ENCODE data around the gene PCBD1.

PCBD1 gene

DNA sequence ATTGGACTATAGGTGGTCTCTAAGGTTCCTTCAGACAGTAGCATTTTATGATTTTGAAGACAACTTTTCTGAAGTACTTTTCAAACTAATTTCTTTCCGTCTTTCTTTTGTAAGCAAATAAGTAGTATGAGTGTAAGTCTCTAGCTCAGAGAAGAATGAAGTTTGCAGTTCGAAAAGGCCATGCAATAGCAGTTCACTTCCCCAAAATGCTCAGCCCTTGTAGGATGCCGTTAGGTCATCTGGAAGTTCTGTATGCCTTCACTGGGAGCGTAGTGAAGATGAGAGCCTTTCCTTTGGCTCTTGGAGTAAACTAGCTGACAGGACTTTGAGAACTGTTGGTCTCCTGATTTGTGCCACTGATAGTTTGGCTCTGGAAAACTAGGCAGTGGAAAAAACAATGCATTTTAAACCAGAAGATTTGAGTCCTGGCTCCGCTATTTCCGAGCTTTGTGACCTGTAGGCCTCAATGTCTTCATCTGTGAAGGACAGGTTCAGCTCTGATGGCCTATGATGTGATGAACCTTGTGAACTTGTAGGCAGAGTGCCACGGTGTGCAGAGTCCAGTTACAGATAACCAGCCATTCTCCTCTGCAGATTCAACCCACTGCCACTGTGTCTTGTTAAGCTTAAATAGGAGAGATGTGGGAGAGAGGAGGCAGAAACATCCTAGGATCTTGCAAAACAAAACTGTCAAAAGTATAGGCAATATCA lies 53.8 kb downstream of the PCBD1 start:
- Mint-ChIP-seq H3K27me3 (ENCODE audit: low read depth, poor library complexity) (no peaks in the 10 kb centered on the region), H3K4me1 (peaks cover 14% of the 10 kb centered on the region), H3K36me3 (ENCODE audit: low read depth) (peaks cover 62% of the 10 kb centered on the region), H3K27ac (no peak overlapping the region), H3K4me3 (no peak overlapping the region), H3K9me3 (peaks cover 8% of the 10 kb centered on the region)
- DNase-seq: no peak
- TF ChIP-seq CTCF (IDR thresholded peaks at IDR 0.05): no peak

DNA sequence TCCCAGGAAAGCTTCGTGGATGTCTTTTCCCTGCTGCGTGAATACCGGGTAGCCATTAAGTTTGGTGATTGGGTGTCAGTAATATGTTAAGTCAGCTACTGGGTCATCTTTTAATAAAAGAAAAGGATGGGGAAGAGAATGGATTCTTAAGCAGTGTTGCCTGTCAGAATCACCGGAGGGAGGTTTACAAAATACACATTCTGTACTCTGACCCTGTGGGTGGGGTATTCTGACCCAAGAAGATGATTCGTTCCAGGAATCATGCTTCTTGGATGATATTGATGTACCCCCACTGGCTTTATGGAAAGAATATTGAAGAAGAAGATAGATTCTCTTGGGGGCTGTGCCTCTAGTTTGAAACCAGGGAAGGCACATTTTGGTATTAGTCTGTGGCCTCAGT lies 54.3 kb downstream of the PCBD1 start:
- DNase-seq: no peak
- Mint-ChIP-seq H3K36me3 (ENCODE audit: low read depth) (peaks cover 57% of the 10 kb centered on the region), H3K4me1 (peaks cover 20% of the 10 kb centered on the region), H3K4me3 (no peak overlapping the region), H3K27me3 (ENCODE audit: low read depth, poor library complexity) (no peaks in the 10 kb centered on the region), H3K9me3 (peaks cover 8% of the 10 kb centered on the region), H3K27ac (no peak overlapping the region)
- TF ChIP-seq CTCF (IDR thresholded peaks at IDR 0.05): no peak

DNA sequence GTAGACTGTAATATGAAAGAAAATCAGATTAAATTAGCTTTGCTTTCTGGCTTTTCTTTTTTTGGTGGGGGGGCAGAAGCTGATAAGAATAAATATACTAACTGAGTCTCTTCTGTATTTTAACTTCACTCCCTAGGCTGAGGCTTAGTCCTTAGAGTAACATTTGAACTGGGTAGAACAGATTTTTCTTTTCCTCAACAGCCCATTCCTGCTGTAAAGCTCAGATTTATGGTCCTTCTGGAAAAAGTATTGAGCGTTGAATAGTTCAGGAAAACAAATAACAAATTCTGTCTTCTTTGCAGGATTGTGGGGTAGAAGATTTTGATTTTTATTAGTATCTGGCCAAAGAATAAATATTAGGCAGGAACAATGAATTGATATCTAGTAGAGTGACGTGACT lies 54.8 kb downstream of the PCBD1 start:
- no peak for TF ChIP-seq CTCF (IDR thresholded peaks at IDR 0.05)
- Mint-ChIP-seq H3K27ac (no peak overlapping the region), H3K4me3 (no peak overlapping the region), H3K4me1 (peaks cover 24% of the 10 kb centered on the region), H3K36me3 (ENCODE audit: low read depth) (peaks cover 53% of the 10 kb centered on the region), H3K9me3 (peaks cover 8% of the 10 kb centered on the region), H3K27me3 (ENCODE audit: low read depth, poor library complexity) (no peaks in the 10 kb centered on the region)
- no peak for DNase-seq

Data from nephron progenitor cell (in vitro differentiated cells).